Testis (tissue), 3 donors: ENCODE data around the gene TM9SF2. TPM values are rescaled to one million over a fixed set of nuclear protein-coding genes. Genes with fewer than 3 reads are reported as not detected.

Source experiments
- DNase-seq: peaks from one replicate; pipeline ENCODE4 v3.0.0-alpha.2; 2019
- H3K27ac ChIP-seq, 2 donors: fragments of 200-600 bp; sonication (generic); one replicate each; pipeline ENCODE4 v1.5.1; 2019
- H3K27me3 ChIP-seq: fragments of 200-600 bp; sonication (generic); one replicate; pipeline ENCODE4 v1.5.1; 2019
- H3K36me3 ChIP-seq: fragments of 200-600 bp; sonication (generic); one replicate; pipeline ENCODE4 v1.5.1; 2017; ENCODE audit warnings: low read depth; ENCODE audit errors: missing control alignments
- H3K4me1 ChIP-seq: fragments of 200-600 bp; sonication (generic); one replicate; pipeline ENCODE4 v1.5.1; 2019
- H3K4me3 ChIP-seq, 2 donors: fragments of 200-600 bp; sonication (generic); one replicate each; pipeline ENCODE4 v1.5.1; 2017 to 2019
- H3K9me3 ChIP-seq: fragments of 200-600 bp; sonication (generic); one replicate; pipeline ENCODE4 v1.5.1; 2017
- CTCF ChIP-seq, 3 experiments: fragments of 450-650 bp in 2 of 3; fragments of 200-600 bp in 1 of 3; sonication (generic) in 1 of 3; IDR thresholded peaks; one replicate each; pipeline ENCODE4 v1.5.1; 2016 to 2019; ENCODE audit warnings: antibody characterized with exemption in 3 of 3, mild to moderate bottlenecking in 2 of 3, moderate library complexity in 1 of 3
- POLR2A ChIP-seq: fragments of 450-650 bp; IDR thresholded peaks from one replicate; pipeline ENCODE4 v1.6.1; 2017; ENCODE audit warnings: antibody characterized with exemption, mild to moderate bottlenecking, moderate library complexity
- WGBS, 2 donors: methylation state at CpG; one replicate each; pipeline ENCODE4 v1.1.5; 2018; 5-methylcytosine and 5-hydroxymethylcytosine counted together
- intact Hi-C: fragments of 100-400 bp; cut with DNase I; formaldehyde crosslinking; loops from one replicate; pipeline ENCODE4 v1.15.1; 2023; ENCODE audit warnings: low total_unique reads
- polyA plus RNA-seq: library from polyadenylated mRNA; stranded (reverse); fragments of 350-450 nt; fragmentation: Illumina TruSeq; extraction: RNeasy Lipid Tissue Mini Kit (QIAGEN cat#74804); gene quantifications from one replicate; pipeline ENCODE4 v1.2.3, GENCODE V29; 2014; ENCODE audit warnings: low read depth, low replicate concordance; ENCODE audit not compliant: insufficient read depth
- total RNA-seq, 2 donors: library from RNA; depleted of rRNA; stranded (reverse); fragments of >200 nt; gene quantifications; one replicate each; pipeline ENCODE4 v1.2.3, GENCODE V29; 2016

Gene TM9SF2
- total and polyA plus RNA-seq, 3 donors from 2014 or later: 106 to 136 (median 119) TPM

DNA sequence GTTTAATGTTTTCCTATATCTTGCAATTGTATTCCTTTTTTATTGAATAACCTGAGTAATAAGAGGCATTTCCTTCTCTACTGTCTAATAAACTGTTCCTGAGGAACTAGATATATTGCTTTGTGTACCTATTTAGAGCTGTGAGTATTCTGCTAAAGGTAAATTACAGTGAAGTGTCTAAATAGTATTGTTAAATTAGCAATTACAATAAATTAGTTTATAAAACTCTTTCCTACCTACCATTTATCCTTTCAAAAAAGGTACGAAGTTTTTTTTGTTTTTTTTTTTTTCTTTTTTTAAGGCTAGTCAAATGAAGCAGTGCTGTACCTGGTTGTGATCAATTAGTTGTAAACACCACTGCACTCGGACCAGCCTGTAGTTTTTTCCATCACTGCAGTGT is 34.8 kb downstream of the TM9SF2 start:
- H3K27ac ChIP-seq: no peak overlapping the region
- intact Hi-C loops: no loop called here
- TF ChIP-seq POLR2A (no peak), CTCF (IDR thresholded peaks at IDR 0.05) (no peak)
- no peak for DNase-seq
- H3K9me3 ChIP-seq: no peaks in the 10 kb centered on the region
- H3K4me1 ChIP-seq: no peaks in the 10 kb centered on the region
- no peaks in the 10 kb centered on the region for H3K27me3 ChIP-seq
- no peaks in the 10 kb centered on the region for H3K36me3 ChIP-seq
- 85 to 91% methylated on average over 2 of the region's 2 CpGs for WGBS, 2 donors
- no peak overlapping the region for H3K4me3 ChIP-seq

- H3K27ac ChIP-seq: no peak overlapping the region
- H3K4me3 ChIP-seq: no peak overlapping the region
- intact Hi-C loops: no loop called here
- TF ChIP-seq CTCF (IDR thresholded peaks at IDR 0.05): no peak
- 79 to 96% methylated on average over 1 of the region's 1 CpG for WGBS, 2 donors
- H3K27me3 ChIP-seq: no peaks in the 10 kb centered on the region
- H3K4me1 ChIP-seq: no peaks in the 10 kb centered on the region
- DNase-seq: no peak
- H3K36me3 ChIP-seq: no peaks in the 10 kb centered on the region
- H3K9me3 ChIP-seq: no peaks in the 10 kb centered on the region
Observed at GRCh38 chr13:99540530-99540929, 39.3 kb downstream of the TM9SF2 start.

GRCh38 chr13:99542788-99543406 is 41.6 kb downstream of the TM9SF2 start:
- Histone ChIP-seq H3K4me1 (peaks cover 3% of the 10 kb centered on the region), H3K9me3 (no peaks in the 10 kb centered on the region), H3K4me3 (no peak overlapping the region), H3K36me3 (no peaks in the 10 kb centered on the region), H3K27me3 (no peaks in the 10 kb centered on the region), H3K27ac (no peak overlapping the region)
- intact Hi-C loops: no loop called here
- no peak for TF ChIP-seq CTCF (IDR thresholded peaks at IDR 0.05)
- TF ChIP-seq POLR2A: no peak
- DNase-seq: no peak
- WGBS, 2 donors: 86% methylated on average over 8 of the region's 8 CpGs

- Histone ChIP-seq H3K4me3 (no peak overlapping the region), H3K27me3 (no peaks in the 10 kb centered on the region), H3K4me1 (peaks cover 4% of the 10 kb centered on the region), H3K27ac (no peak overlapping the region), H3K36me3 (no peaks in the 10 kb centered on the region), H3K9me3 (no peaks in the 10 kb centered on the region)
- no peak for DNase-seq
- 94 to 95% methylated on average over 6 of the region's 6 CpGs for WGBS, 2 donors
- TF ChIP-seq POLR2A (no peak), CTCF (IDR thresholded peaks at IDR 0.05) (no peak)
- intact Hi-C loops: no loop called here
Observed at GRCh38 chr13:99545361-99545760, 44.1 kb downstream of the TM9SF2 start.

DNA sequence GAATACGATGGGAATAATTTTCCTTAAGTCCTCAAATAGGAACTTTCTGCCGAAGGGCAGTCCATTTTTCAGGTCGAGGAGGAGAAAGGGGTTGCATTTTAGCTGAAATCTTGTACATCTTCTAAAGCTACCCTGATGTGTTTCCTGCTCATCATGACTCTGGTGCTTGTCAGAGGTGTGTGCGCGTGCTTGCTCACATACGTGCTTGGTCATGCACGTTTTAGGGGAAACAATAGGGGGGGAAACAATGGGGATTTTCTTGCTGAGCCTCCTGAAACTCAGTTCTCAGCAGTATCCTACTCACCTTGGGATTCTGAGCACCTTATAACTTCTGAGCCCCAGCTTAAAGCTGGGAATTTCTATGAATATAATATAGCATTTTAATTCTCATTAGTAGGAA is 44.7 kb downstream of the TM9SF2 start:
- no peak overlapping the region for H3K27ac ChIP-seq

More for the DNA sequence above, 44.7 kb downstream of the TM9SF2 start:
- Histone ChIP-seq H3K4me1 (peaks cover 4% of the 10 kb centered on the region), H3K36me3 (no peaks in the 10 kb centered on the region), H3K27me3 (no peaks in the 10 kb centered on the region), H3K4me3 (no peak overlapping the region), H3K9me3 (no peaks in the 10 kb centered on the region)
- TF ChIP-seq CTCF (IDR thresholded peaks at IDR 0.05) (no peak), POLR2A (no peak)
- intact Hi-C loops: no loop called here
- DNase-seq: no peak
- 95% methylated on average over 7 of the region's 7 CpGs for WGBS, 2 donors
